Raji (cell line): ENCODE results near the gene AGTR1.

Experiments used
- POLR2A ChIP-seq: IDR thresholded peaks from 2 replicates; pipeline ENCODE4 v1.6.1; 2011; ENCODE audit warnings: low read depth, low read length, control low read depth; ENCODE audit not compliant: insufficient read depth

Gene AGTR1

GRCh38 chr3:148737104-148737530 is 39.4 kb downstream of the AGTR1 start:
- TF ChIP-seq POLR2A = no peak

- TF ChIP-seq POLR2A = no peak
Measured at GRCh38 chr3:148739720-148740119, 42.0 kb downstream of the AGTR1 start.

GRCh38 chr3:148740291-148740690 is 42.6 kb downstream of the AGTR1 start:
- no peak for TF ChIP-seq POLR2A

GRCh38 chr3:148741219-148741618 is 43.5 kb downstream of the AGTR1 start:
- TF ChIP-seq POLR2A = no peak

GRCh38 chr3:148742118-148742517 is 44.4 kb downstream of the AGTR1 start:
- TF ChIP-seq POLR2A = no peak

- TF ChIP-seq POLR2A = no peak
Measured at GRCh38 chr3:148746053-148746452, 48.4 kb downstream of the AGTR1 start.

GRCh38 chr3:148748283-148748682 is 50.6 kb downstream of the AGTR1 start:
- TF ChIP-seq POLR2A = no peak

GRCh38 chr3:148750296-148750695 is 52.6 kb downstream of the AGTR1 start:
- TF ChIP-seq POLR2A = no peak

- TF ChIP-seq POLR2A = no peak
Measured at GRCh38 chr3:148751461-148751860, 53.8 kb downstream of the AGTR1 start.

- TF ChIP-seq POLR2A = no peak
Measured at GRCh38 chr3:148755570-148755969, 57.9 kb downstream of the AGTR1 start.

- no peak for TF ChIP-seq POLR2A
Measured at GRCh38 chr3:148756311-148756710, 58.6 kb downstream of the AGTR1 start.

GRCh38 chr3:148757238-148758215 is 59.8 kb downstream of the AGTR1 start:
- TF ChIP-seq POLR2A = no peak

GRCh38 chr3:148758303-148758884 is 60.7 kb downstream of the AGTR1 start:
- TF ChIP-seq POLR2A = no peak

- TF ChIP-seq POLR2A = no peak
Measured at GRCh38 chr3:148759430-148759829, 61.7 kb downstream of the AGTR1 start.

- TF ChIP-seq POLR2A = no peak
Measured at GRCh38 chr3:148763156-148763680, 65.5 kb downstream of the AGTR1 start.
